NCI-H128 (cell line): ENCODE measurements around the gene ST3GAL5.

Source experiments
- DNase-seq: peaks from one replicate; lab custom pipeline; 2025; ENCODE audit not compliant: unreplicated experiment; lab: John Stamatoyannopoulos, UW

Gene ST3GAL5

DNA sequence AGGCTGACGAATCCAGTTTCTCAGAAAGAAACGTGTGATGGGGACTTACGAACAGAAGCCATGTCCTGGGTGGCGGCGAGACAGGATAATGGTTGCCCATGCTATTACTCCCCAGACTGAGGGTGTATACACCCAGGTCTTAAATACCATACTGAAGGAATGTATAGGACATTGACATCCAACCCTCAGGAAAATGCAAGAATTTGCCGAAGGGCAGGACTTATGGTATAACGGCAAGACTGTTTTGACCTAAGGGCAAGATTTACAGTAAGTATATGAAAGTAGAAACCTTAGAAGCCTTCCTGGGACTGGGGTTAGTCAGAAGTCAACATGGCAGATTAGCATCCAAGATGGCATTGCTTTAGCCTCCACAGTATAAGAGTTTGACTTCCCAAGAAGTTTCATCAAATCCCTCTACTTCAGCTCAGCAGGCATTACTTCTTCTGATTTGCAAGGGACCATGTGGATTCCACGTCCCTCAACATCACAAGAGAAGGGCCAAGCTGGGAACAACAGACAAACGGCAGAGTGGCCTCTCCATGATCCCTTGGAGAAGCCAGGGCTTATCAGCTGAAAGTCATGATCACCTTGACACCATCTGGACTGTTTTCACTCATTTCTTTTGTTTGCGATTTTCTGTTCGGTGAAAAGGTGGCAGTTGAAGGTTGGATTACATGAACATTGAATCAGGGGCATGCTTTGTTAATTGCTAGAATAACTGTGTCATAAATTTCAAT lies 21.1 kb downstream of the ST3GAL5 start:
- no peak for DNase-seq

DNA sequence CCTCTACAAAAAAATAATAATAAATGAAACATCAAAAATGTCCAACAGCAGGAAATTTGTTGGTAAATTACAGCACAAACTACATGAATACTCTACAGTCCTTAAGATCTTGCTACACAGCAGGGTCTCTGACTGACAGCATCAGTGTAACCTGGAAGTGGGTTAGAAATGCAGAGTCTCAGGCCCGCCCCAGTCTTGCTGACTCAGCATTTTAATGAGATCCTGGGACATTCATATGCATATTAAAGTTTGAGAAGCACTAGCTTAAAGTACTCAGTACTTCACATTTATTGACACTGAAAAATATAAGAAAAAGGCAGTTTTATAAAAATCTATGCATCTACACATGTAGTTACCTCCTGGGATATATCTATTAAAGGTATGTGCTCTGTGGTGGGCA lies 21.7 kb downstream of the ST3GAL5 start:
- DNase-seq = no peak

DNA sequence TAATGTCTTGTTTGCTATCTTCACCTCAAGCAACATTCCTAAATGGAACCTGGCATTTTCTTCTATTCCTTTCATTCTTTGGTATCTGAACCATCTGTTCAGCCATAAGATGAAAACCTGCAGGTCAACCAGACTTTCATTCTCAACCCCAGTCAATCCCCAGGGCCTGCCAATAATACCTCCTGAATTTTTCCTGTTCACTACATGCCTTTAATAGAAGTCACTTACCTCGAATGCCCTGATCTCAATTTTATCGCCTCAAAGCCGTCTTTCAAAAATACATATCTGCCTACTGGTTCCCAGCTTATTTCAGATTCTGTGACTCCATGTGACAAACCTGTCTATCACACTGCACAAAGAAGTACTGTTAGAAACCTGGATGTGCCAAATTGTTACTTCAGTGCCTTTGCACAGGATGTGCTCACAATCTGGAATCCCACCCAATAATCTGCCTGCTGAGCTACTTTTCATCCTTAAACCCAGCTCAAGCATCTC lies 22.6 kb downstream of the ST3GAL5 start:
- DNase-seq = no peak

DNA sequence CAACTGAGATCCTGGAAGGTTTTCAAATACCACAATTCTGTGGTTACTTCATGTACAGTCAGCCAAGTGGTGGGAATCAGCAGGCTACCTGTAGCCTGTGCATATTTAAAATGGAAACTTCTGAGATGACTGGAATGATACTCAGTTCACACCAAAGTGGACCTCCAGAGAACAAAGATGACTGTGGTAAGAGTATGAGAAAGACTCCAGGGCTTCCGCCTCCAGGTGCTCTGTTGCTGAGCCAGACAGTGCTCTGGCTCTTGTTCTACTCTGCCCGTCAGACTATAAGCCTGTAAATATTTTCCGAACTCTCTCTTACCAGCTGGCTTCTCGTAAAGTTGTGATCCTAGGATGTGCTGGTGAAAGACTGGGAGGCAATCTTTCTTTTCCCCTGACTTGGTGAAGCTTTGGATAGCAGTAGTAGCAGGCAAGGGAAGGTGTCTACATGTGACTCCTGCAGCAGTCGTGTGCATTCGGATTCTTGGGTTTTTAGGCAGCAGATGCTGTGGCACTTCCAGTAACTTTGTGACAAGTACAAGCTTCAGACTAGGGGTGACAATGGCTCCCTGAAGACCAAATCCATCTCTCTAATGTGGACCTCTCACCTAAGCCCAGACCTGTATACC lies 23.1 kb downstream of the ST3GAL5 start:
- no peak for DNase-seq

DNA sequence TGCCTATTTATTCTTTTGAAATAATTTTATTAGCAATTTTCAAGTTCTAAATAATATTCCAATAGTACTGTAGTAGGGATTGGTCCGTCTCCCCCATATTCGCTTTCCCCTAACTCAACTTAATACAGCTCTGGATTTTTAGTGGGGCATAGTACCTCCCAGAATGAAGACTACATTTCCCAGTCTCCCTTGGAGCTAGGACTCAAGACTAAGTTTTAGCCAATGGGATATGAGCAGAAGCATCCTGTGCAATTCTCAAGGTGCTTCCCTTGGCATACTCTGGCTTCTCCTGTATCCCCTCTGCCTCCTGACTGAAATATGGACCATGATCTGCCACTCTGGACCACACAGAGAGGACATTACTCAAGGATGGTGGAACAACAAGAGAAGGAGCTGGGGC lies 24.1 kb downstream of the ST3GAL5 start:
- no peak for DNase-seq

DNA sequence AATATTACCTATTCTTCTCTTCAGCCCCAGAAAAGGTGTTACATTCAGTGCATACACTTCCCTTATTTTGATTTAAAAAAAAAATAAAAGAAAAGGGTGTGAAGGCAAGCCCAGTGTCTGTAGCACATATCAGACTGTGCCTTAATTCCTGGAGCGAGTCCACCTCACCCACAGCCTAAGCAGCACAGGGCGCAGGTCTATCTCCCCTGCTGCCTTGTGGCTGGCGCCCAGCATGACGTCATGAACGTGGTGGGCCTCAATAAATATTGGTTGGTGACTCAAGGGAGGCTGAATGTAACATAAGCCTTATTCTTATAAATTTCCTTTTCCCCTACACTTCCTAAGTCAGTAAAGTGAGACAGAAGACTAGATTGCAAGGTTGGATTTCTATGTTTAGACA lies 26.4 kb downstream of the ST3GAL5 start:
- DNase-seq = no peak

DNA sequence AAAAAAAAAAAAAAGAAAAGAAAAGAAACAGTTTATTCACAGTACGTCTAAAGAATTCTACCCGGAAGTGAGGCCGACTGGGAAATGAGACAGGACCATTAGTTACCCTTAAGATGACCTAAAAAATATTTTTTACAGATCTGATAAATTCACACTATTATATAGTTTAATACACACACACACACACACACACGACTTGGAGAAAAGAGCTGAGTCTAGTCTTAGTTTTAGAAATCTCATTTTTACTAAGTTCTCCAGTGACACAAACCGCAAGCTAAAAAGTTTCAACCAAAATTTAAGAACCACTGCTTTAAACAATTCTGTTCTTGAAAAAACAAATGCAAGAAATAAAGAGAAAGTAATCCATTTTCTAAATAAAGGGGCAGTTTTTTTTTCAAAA lies 27.1 kb downstream of the ST3GAL5 start:
- DNase-seq = no peak

DNA sequence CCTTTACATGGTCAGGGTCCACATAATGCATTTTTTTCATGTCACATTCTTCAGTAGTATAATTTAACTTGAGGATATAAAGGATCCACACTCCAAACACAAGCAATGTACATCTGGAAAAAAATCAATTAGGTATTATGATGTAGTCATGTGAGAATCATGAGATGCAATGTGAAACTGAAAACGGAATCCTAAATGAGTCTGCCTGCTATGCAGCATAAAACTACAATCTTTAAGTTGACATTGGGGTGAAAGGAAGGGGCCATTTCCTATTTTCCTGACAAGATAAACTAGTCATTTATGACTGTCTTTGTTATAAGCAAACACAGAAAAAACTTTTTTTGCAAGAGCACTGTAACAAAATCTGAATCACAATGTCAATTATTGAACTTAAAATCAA lies 27.6 kb downstream of the ST3GAL5 start:
- DNase-seq = no peak

DNA sequence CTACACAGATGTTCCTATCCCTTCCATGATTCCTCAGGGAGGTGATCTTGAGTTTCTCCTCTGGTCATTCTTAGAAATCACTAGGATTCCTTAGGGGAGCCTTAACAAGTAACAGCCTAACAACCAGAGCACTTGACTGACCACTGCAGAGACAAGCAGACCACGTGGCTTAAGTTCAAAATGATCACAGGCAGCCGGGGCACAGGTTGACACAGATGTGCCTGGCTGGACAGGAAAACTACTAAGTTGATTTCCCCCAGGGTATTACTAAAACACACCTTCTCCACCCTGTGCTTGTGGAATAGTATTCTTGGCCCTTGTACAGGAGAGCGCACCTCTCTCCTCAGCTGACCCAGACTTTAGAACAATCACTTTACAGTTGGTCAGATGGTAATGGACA lies 29.9 kb downstream of the ST3GAL5 start:
- DNase-seq = no peak

DNA sequence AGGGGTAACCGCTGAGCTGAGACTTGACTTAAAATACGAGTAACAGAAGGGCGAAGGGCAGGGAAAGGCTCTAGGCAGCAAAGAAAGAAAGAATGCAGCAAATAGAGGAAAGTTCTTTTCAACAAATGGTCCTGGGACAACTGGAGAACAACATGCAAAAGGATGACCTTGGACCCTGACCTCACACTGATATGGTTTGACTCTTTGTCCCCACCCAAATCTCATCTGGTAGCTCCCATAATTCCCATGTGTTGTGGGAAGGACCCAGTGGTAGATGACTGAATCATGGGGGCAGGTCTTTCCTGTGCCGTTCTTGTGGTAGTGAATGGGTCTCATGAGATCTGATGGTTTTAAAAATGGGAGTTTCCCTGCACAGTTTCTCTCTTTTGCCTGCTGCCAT lies 33.9 kb downstream of the ST3GAL5 start:
- no peak for DNase-seq

DNA sequence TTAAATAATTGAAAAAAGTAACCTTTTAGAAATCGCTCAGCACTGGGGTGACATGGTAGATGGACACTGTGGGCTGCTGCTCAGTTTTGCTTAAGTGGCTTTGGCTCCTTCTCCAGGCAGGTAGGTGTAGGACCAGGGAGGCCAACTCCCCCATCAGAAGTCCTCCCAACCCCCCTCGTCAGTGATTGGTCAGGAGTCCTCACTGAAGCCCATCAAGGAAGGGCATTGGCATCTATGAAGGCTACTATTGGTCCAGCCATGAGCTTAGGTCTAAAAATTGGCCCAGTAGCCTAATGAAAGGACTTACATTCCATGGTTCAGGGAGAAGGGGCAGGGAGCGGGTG lies 34.7 kb downstream of the ST3GAL5 start:
- no peak for DNase-seq

DNA sequence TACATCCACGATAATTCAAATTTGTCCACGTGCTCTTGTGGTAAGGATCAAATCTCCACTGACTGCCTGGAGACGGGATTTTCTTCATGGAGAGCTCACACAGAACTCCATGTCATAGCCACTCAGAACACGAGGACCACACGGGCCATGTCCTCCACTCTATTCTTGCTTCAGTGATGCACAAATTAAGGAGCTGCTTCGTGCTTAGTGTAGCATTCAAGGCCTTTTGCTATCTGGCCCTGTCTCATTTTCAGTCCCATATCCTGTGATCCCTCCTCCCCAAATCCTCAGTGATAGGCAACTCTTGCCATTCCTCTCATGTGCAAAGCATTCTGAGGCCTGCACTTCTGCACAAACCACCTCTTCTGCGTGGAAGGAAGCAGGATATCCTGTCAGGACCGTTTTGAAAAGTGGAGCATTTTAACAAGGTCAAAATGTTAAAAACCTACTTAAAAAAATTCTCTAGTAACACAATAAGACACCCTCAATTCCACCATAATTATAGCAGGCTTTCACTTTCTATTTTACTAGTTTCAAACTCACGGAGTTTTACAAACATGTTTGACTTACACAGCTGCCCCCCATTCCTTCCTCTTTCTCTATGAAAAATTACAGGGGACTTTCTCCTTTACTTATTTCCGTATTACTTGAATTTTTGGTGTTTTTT lies 35.2 kb downstream of the ST3GAL5 start:
- DNase-seq = no peak

DNA sequence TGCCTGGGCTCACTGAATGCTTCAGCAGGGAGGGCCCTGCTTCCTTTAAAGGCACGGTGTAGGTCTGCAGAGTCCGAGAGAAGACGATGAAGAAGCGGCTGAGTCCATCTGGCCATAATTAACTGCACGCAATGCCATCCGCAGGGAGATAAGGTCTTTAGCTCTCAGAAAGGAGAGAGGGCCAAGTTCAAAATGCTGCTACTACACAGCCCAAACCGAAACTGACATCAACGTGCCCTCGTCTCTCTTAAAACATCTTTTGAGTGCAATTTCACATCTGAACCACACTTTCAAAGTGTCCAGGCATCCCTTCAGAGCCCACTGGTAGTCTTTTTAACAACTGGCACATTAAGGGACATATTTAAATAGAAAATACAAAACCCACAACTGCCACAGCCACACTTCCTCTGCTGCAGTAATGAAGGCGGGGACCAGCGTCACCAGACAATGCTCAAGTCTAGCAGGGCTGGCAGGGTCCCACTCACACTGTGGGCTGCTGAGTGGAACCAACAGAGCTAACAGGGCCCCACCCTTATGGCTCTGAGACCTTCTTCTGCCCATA lies 35.8 kb downstream of the ST3GAL5 start:
- no peak for DNase-seq

DNA sequence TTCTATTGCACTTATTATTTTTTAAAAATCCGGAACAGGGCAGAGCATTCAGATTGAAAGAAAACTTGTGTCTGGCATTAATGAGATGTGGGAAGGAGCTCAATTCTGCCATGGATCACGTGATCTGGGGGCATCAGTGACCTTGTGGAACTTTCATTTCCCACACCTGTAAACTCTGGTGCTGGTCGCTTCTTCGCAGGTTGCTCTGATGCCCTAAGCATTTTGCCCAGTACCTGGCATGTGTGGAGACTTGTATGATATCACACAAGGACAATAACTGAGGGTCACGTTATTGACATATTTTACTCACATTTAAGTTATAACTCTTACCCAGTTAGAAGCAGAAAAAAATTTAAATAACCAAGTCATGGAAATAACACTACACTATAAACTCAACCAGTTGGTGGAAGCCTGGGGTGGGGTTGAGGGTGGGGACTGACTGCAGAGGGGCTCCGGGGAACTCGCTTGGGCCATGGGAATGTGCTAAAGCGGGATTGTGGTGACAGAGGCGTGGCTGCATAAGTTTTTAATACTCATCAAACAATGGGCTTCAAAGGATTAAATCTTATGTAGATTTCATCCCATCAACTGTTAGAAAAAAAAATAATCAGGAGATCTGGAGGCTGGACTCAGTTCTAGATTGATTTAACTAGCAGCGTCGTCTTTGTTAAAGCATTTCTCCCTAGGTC lies 36.5 kb downstream of the ST3GAL5 start:
- DNase-seq = no peak

DNA sequence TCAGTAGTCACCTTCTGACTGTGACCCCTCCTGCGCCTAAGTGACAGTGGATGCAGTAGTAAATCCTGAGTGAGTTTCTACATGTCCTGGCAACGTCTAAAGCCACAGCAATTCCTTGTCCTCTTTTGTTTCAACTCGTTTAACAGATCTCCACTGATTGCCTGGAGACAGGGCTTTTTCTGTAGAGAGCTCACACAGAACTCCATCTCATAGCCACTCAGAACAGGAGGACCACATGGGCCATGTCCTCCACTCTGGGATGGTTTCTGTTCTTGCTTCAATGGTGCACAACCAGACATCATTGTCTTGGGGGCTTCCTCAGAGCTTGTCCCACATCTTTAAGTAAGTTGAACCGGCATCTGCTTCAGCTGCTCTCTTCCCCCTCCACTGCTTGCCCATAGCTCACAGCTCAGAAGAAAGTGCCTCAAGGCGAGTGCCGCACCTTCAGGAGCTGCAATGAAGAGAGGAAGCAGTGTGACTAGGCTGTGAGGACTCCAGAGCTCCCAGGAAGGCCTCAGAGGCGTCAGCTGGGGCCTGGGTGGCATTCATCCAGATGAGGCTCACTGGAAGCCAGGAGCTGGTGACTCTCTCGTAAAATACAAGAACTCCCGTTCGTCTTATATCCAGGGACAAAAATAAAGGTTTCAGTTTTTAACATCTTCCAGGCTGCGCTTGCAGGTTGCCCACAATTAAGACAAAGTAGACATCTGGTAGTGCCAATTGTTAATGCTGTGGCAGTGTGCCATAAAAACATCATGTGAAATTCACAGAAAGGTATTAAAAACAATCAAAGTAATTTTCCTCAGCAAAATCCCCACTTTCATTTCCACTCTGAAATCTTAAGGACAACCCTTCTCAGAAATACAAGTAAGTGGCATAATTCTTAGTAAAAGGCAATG lies 37.3 kb downstream of the ST3GAL5 start:
- DNase-seq = no peak

DNA sequence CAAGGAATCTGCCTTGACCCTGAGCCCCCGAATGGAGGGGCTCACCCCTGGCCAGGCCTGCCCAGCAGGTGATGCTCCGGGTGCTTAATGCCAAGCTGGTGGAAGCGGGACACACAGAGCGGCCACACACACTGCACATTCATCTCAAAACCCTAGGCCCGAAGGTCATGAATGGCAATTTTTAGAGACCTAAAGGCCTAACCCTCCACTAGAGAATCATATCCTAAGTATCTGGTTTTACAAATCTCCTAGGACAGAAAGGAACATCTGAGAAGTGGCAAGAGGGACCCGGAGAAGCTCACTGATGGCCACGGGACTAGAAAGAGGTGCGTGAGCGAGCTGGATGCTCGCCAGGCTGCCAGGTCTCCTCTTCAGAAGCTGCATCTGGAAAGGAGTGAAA lies 38.3 kb downstream of the ST3GAL5 start:
- DNase-seq = no peak

DNA sequence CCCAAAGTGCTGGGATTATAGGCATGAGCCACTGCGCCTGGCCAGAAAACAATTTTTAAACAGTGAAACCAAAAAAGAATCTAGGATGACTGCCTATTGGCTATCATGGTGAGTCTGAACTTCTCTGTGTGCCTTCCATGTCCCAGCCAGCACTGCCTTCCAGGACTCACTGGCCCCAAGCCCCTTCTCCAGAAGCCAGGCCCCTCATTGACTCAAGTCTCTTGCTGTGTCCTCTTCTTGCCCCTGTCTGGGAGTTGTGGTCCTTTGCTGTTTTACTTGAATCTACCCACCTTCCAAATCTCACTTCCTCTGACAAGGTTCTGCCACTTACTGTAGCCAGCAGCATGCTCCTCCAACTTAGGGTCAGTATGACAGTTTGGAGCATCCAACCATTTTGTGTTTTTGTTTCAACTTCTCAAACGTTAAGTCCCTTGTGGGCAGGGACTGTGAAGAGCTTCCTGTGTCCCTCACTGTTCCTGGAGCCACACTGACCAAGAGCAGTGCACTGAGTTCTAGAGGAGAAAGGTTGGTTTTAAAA lies 41.7 kb downstream of the ST3GAL5 start:
- DNase-seq = no peak

DNA sequence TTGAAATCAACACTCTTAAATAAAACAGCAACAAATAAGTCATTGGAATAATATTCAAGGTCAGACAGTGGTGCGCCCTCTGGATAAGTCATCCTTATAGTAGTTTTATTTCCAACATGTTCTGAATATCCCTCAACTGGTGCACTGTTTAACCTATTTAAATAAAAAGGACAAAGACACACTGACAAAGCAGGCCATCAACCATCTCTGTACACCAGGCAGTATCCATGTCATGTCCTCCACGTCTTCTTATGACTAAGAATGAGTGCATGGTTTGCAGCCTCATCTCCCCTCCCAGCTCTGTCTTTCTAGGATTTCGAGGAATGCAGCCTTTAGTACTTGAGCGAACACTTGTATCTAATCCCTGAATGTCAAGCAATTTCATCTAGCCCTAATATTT lies 42.4 kb downstream of the ST3GAL5 start:
- DNase-seq = no peak

DNA sequence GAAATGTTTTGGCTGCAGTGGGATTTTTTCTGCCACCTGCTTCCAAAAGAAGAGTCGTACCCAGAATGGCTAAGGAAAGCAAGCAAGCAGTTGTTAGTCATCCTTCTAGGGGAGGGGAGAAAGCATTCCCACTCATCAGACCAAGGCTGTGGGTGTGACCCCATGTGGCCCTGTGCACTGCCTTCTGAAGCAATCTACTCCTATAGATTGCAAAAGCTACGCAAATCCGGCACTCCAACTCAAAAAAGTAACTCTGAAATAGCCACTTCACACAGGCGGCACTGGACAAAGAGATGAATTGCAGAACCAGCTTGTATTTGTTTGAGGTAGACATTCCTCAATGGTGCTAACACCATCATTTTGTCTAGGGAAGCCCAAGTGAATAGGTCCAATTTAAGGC lies 44.3 kb downstream of the ST3GAL5 start:
- no peak for DNase-seq

DNA sequence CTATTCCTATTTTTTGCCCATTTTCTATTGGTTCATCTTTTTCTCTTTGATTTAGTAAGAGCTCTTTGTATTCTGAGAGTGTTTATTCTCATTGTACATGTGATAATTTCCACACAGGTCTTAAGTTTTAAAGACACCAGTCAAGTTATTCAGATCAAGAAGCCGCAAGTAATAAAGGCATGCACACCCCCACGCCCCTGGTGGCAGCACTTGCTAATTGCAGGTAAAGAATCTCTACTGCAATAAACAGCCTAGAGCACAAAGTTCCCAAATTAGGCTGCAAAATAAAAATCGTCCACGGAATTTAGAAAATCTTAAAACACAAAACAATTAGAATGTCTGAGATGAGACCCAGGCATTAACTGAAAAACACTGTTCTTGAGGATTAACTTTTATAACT lies 45.2 kb downstream of the ST3GAL5 start:
- no peak for DNase-seq
